Suprapubic skin (tissue), 3 donors: ENCODE measurements around the gene RIMS1.

ENCODE experiments used
- EP300 ChIP-seq: sonication (generic); formaldehyde crosslinking; IDR thresholded peaks from one replicate; pipeline ENCODE4 v1.6.1; 2017; ENCODE audit warnings: antibody characterized with exemption
- POLR2A ChIP-seq, 2 donors: fragments of 450-650 bp; IDR thresholded peaks; one replicate each; pipeline ENCODE4 v1.6.1; 2017; ENCODE audit warnings: antibody characterized with exemption in 2 of 2, mild to moderate bottlenecking in 2 of 2, moderate library complexity in 2 of 2
- TF ChIP-seq, protein P1 (sequence below), 2 donors: fragments of 200-600 bp in 1 of 2; fragments of 450-650 bp in 1 of 2; sonication (generic) in 1 of 2; IDR thresholded peaks; one replicate each; pipeline ENCODE4 v1.5.1; 2016 to 2019; ENCODE audit warnings: antibody characterized with exemption in 2 of 2, mild to moderate bottlenecking in 1 of 2, moderate library complexity in 1 of 2

DNA sequence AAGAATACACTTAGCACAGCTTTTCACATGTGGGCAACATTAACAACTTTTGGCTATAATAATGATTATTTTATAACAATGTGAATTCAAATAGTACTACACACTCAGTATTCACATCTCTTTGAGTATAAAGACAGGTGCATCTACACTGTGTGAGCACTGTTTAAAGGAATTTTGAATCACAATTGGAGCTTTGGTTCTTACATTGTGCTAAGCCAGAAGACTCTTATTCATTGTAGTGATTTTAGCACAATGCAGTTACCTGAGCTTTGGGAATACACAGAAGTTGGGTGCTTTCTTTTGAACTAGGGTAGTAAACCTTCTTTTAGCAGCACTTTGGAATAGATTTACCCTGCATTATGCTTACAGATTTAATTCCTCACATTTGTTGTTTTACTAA is 20.5 kb downstream of the RIMS1 start:
- TF ChIP-seq, protein P1, sequence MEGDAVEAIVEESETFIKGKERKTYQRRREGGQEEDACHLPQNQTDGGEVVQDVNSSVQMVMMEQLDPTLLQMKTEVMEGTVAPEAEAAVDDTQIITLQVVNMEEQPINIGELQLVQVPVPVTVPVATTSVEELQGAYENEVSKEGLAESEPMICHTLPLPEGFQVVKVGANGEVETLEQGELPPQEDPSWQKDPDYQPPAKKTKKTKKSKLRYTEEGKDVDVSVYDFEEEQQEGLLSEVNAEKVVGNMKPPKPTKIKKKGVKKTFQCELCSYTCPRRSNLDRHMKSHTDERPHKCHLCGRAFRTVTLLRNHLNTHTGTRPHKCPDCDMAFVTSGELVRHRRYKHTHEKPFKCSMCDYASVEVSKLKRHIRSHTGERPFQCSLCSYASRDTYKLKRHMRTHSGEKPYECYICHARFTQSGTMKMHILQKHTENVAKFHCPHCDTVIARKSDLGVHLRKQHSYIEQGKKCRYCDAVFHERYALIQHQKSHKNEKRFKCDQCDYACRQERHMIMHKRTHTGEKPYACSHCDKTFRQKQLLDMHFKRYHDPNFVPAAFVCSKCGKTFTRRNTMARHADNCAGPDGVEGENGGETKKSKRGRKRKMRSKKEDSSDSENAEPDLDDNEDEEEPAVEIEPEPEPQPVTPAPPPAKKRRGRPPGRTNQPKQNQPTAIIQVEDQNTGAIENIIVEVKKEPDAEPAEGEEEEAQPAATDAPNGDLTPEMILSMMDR (IDR thresholded peaks at IDR 0.05), result no peak
- no peak for TF ChIP-seq EP300
- no peak for TF ChIP-seq POLR2A (IDR thresholded peaks at IDR 0.05)
